Mesenteric fat pad (tissue), 1 donor: Measurements from ENCODE around the gene GNLY. TPM values are rescaled to one million over a fixed set of nuclear protein-coding genes. Genes with fewer than 3 reads are reported as not detected.
"Not testable (repeated sequence)": the region's sequence is repeated elsewhere in the genome, so short reads cannot be mapped to it uniquely, and the experiment has no call there.

Experiments used
- DNase-seq: peaks from one replicate; pipeline ENCODE4 v3.0.0-alpha.2; 2020; ENCODE audit warnings: low spot score
- long read RNA-seq: library from polyadenylated mRNA; unstranded; transcript quantifications from one replicate; pipeline ENCODE4 v2.0.0, GENCODE V29; 2020
- total RNA-seq: library from RNA; stranded (reverse); fragmentation: NEBNext Ultra II Directional; extraction: Animal tissue kit (Norgen Biotek cat#: 25700); gene quantifications from one replicate; pipeline ENCODE4 v1.2.1, GENCODE V29; 2021
- donor health status: DM: yes; HTN: yes; CAD: no.

GNLY gene
- total RNA-seq: 3.7 TPM
- long read RNA-seq, partial matches to known transcripts: 1 of 6 reads
- long read RNA-seq, other reads (novel, unspliced or antisense): 4 of 6 reads

DNA sequence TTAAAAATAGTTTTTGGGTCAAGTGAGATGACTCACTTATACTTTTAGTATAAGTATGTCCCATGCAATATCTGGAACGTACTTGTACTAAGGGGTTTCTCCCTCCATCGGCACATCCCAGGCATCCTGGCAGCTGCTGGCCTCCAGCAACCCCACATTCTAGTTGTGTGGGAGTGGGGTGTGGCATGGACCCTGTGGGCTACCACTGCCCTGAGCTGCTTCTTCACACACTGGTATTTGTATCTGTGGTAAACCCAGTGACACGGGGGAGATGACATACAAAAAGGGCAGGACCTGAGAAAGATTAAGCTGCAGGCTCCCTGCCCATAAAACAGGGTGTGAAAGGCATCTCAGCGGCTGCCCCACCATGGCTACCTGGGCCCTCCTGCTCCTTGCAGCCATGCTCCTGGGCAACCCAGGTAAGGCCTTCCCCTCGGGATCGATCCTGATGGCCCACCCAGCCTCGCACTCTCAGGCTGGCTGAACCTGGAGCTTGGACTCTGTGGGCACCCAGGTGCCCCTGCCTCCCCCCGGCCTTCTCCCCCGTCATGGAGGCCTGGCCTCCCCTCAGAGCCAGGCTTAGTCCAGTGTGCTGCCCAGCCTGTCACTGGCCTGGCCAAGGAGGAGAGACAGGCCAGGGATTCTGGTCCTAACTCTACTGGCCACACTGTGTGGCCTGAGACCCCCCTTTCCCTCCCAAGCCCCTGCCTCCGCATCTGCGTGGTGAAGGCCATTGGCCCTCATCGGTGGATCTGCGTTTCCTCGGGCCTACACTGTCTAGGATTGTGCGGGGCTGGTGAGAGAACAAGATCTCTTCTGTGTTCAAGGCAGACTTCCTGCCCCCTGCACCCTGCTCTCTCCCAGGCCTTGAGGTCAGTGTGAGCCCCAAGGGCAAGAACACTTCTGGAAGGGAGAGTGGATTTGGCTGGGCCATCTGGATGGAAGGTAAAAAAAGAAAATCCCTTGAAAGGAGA is at the start of gene GNLY:
Gene GNLY (plus strand): TSS at position 307 of the 974 bp plus-strand sequence. CDS start 61 bp downstream, at position 368.
- DNase-seq: peak; percentile 55

DNA sequence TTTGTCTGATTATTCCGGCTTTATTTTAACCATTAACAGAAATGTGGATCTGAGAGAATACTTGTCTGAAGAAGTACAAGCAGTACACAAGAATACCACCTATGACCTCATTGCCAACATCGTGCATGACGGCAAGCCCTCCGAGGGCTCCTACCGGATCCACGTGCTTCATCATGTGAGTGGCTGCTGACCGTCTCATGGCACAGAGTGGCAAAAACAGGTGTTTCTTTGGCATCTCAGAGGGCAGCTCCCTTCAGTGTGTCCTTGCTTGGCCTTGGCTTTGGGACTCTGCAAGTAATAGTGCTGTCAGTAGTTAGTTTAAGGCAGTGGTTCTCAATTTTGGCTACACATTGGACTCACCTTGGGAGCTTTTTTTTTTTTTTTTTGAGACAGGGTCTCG is 49.2 kb upstream of the GNLY start:
- DNase-seq: no peak

DNA sequence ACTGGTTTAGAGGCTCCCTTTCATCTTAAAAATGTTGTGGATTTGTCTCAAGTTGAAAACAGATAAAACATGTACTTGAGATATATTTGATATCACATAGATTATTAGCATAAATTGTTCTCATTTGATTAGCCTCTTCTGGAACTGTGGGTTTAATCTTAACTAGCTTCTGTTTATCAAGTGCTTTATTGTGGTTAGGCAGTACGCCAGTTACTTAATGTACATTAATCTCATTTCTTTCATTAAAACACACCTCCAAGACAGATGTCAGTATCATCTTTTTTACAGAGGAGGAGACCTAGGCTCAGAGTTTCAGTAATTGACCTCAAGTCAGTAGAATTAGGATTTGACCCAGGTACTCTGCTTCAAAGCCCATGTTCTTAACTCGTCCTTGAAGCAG is 48.0 kb upstream of the GNLY start:
- no peak for DNase-seq

DNA sequence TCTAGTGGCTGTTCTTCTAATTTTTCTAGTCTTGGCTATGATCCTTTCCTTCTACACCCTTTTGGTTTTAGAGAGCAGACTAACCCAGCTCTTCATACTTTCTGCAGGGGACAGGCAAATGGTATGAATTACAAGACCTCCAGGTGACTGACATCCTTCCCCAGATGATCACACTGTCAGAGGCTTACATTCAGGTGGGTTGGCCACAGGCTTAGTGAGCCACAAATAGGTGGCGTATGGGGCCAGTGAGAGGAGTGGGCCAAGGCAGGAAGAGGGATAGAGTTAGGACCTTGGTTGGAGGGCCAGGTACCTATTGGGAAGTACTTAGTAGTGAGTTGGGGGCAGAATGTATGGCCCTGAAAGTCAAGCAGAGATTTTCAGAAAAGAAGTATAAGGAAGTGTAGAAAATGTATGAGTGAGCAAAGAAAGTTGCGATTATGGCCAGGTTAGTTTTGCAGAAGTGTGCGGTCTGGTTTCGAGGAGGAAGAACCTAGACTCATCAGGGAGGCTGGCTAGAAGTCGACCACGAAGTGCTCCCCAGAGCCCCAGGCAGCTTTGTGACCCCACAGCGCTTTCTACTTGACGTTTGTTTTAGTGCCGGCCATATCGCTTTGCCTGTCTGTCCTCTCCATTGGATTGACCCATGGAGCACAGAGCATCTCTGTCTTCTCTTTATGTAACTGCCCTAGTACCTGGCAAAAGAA is 46.2 kb upstream of the GNLY start:
- no peak for DNase-seq

DNA sequence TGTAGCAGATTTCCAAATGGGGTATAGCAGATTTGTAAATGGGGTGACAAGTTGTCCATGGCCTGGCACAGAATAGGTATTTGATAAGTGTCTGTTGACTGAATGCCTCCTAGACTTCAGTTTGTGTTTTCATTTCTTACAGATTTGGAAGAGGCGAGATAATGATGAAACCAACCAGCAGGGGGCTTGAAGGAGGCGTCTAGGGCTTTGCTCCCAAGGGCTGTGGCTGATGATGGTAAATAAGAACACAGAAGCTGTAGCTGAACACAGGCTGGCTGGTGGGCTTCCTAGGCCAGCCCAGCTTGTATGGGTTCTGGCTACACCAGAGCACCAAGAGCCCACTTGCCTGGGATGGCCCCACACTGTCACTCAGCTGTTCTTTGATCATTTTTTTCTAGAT is 45.5 kb upstream of the GNLY start:
- no peak for DNase-seq

DNA sequence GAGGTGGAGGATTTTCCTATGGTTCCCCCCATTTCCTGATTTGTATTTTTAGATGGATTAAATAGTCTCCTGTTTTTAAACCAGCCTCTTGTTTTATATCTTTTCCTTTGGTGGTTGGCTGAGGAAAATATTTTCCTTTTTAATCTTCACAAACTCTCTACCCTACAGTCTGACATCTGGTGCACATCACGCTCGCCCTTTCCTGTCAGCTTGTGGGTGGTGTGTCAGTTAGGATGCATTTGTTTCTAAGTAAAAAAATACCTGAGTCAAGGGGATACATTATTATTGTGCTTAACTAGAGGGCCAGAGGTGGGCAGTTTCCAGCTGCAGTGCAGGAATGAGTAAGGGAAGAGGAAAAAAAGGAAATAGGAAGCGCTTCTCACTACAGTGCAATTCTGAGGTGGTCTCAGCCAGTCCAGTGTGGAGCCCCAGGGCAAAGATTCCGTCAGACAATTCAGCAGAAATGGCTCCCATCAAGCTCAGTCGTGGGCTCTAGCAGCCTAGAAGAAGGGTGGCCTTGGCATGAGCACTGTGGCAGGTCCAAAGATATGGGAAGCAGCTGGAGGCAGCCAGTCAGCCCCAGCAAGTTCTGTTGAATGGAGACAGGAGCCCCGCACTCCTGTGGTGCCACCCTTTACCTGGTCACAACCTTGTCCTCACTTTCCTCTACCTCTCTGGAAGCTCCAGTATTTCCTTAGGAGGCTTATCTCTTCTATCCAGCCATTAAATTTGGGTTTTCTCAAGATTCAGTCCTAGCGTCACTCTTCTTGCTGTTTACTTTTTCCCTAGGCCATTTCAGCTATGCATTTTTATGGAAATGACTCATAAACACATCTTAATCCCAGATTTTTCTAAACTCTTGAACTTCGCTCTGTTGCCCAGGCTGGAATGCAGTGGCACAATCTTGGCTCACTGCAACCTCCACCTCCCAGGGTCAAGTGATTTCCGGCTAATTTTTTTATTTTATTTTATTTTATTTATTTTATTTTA is 44.7 kb upstream of the GNLY start:
- DNase-seq: no peak

DNA sequence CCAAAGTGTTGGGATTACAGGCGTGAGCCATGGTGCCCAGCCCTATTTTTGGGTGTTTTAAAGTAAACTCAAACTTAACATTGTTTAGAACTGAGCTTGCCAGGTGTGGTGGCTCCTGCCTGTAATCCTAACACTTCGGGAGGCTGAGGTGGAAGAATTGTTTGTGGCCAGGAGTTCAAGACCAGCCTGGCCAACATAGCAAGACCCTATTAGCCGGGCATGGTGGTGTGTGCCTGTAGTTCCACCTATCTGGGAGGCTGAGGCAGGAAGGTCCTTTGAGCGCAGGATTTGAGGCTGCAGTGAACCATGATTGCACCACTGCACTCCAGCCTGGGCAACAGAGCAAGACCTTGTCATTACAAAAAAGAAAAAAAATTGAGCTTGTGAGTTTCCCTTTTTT is 43.7 kb upstream of the GNLY start:
- DNase-seq: no peak

DNA sequence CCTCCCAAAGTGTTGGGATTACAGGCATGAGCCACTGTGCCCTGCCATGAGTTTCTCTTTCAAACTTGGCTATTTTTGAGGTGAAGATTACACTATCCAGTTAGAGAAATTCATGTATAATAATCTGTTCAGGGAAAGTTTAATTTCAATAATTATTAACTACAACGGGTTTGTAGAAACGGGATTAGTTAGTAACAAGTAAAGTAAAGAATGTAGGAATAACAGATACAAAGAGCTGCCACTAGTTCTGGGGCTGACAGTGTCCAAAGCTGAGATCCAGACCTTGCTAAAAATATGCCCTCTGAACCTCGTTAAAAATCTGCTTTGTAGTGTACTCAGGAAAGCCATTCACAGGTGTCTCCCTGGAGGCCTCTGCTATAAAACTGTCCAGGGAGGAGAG is 43.1 kb upstream of the GNLY start:
- DNase-seq: no peak

DNA sequence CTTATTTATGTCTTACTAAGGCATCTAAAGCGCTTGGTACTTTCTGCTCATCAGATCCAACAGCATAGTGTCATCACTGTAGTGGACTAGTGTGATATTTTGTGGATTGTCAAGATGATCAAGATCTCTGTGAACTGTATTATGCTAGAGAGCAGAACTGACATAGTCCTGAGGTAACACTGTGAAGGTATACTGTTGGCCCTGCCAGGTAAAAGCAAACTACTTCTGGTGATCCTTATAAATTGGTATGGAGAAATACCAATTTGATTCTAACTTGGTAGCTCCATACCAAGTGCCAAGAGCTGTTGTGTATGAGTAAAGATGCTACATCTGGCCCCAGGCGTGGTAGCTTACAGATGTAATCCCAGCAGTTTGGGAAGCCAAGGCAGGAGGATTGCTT is 42.1 kb upstream of the GNLY start:
- DNase-seq: no peak

DNA sequence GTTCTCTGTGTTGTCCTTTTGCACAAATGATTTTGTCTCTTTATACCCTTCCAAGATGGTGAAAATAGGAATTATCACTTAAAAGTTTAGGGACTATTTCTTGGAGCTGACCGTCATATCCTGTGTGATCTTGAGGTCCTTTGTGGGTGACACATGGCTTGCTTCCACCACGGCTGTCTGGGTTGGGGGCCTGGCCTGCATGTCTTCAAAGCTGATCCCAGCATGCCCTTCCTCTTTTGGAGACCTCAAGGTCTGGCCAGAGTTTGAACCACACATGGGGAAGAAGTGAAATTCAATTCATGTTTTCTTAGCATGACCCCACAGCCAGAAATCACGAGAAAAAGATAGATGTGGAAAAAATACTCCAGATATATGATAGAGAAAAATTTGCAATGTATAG is 40.2 kb upstream of the GNLY start:
- DNase-seq: no peak

DNA sequence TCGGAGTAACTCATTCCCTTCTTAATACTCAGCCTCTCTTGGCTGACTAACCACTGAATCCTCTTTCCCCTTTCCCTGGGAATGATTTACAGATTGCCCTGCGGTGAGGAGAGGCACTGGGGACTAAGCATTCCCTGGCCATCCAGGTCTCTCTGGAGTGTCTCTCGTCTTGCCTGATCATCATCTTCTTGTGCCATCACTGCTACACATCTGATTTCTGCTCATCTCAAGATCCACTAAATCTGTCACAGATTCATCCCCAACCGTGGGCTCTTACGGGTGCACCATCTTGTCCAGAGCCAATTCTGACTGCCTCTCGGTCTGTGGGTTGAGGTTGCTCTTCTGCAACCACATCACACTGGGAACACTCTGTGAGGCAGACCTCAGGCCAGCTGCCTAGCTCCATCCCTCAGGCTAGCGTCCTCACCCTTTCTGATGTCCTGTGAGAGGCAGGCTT is 38.2 kb upstream of the GNLY start:
- no peak for DNase-seq

DNA sequence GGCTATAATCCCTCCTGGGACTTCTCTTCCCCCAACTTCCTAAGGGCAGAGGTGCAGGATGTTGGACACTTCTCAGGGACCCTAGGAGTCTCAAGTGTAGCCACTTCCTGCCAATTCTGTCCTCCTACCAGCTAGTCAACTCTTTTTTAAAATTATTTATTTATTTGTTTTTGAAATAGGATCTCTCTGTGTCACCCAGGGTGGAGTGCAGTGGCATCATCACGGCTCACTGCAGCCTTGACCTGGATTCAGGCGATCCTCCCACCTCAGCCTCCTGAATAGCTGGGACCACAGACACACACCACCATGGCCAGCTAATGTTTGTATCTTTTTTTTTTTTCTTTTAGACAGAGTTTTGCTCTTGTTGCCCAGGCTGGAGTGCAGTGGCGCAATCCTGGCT is 37.7 kb upstream of the GNLY start:
- no peak for DNase-seq

DNA sequence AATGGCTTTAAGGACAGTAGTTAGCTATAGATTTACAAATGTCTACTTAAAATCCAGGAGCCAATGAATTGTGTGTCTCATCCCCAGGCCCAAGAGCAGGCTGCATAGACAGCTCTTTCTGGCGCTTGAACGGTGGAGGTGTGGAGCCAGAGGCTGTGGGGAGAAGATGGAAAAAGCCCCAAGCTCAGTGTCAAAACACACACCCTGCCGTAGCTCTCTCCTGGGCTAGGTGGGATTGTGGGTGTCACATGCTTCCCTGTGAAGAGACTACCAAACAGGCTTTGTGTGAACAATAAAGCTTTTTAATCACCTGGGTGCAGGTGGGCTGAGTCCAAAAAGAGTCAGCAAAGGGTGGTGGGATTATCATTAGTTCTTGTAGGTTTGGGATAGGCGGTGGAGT is 36.8 kb upstream of the GNLY start:
- not testable (repeated sequence) for DNase-seq

DNA sequence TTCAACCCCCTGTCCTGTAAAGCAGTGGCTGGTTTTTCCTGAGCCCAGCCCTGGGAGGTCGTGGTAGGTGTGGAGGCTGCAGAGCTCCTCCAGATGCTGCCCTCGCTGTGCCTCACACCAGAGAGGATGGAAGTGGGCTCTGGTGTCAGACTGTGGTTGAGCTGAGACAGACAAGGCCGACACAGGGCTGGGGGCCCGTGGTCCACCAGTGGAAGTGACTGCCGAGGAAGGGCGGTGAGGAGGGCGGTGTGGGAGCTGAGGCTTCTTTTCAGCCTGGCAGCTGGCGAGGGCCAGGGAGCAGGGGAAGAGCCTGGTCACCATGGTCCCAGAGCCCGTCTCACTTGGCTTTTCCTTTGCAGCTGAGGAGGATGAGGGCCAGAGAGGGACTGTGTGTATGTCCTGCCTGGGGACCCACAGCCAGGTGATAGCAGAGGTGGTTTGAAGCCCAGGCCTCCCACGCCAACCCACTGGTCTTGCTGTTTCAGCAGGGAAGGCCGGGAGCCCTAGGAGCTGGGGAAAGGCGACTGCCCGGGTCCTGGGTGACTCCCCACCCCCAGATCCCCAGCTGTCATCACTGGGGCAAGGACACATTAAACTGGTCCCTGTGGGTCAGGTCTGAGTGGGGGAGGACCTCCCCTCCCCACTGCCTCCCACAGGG is 34.7 kb upstream of the GNLY start:
- DNase-seq: no peak

DNA sequence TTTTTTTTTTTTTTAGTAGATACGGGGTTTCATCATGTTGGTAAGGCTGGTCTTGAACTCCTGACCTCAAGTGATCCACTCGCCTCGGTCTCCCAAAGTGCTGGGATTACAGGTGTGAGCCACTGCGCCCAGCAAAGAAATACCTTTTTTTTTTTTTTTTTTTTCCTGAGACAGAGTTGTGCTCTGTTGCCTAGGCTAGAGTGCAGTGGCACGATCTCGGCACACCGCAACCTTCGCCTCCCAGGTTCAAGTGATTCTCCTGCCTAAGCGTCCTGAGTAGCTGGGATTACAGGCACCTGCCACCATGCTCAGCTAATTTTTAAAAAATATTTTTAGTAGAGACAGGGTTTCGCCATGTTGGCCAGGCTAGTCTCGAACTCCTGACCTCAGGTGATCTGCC is 33.9 kb upstream of the GNLY start:
- DNase-seq: not testable (repeated sequence)

DNA sequence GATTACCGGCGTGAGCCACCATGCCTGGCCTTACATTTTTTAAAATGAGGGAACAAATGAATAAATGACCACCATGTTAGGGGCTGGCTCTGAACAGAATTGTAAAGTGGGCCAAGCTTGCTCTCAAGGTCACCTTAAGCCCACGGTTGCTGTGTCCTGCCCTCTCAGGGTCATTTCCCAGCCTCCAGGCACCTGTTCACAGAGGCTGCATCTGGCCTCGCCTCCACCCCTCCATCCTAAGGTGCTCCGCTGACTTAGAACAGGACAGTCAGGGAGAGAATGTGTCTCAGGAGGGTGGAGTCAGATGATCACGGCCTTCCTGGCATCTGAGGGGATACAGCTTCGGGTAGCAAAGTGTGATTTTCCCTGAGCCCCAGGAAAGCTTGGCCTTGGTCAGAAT is 33.4 kb upstream of the GNLY start:
- no peak for DNase-seq

DNA sequence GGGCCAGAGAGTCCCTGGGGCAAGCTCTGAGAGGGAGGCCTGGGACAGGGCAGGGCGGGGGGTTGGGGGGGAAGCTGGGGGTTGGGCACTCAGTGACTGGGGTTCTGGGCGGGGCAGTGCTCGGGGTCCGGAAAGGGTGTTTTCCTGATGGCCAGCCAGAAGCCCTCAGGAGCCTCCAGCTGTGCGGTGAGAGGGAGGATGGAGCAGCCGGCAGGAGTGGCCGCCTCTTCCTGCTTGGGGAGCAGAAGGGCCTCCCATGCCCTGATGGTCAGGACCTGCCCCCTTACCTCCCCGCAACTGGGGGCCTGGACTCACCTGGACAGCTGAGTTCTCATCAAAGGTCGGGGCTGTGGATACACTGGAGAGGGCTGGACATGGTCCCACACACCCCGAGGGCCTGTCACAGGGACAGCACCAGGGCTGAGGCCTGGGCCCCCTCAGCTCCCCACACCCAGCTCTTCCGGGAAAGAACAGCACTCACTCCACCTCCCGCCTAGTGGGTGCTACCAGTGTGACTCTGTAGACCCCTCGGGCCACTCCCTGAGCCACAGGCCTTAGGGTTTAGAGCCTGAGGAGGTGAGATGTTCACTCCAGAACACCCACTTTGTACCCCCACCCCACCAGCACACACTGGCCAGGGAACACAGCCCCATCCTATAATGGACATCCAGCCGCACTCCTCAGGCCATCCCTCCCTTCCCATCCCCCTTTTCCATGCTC is 32.9 kb upstream of the GNLY start:
- no peak for DNase-seq

DNA sequence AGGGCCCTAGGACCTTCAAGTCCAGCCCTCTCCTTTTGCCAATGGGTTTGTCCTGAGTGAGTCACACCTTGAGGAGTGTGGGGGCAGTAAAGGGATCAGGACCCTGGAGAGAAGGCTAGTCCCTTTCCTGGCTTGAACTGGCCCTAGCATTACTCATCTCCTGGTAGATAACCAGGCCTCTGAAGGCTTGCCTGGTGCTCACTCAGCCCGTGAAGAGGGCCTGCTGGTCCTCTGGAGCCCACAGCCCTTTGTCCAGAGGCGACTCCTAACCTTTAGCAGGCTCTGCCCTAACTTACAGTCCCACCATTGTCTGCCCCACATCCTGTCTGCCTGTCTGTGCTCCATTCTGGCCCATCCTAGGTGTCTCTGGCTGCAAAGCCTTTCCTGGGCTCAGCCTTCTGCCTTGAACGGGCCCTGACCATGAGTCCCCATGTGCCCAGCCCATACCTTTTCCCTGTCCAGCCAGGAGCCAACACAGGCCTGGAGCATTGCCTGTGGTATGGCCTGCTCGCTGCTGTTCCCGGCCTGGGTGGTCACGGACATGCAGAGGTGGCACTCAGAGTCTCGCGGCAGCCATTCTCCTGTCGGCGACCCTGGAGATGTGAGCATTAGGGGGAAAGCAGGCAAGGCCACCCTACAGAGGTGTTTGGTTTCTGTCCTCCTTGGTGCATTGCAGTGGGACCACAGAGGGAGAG is 31.1 kb upstream of the GNLY start:
- DNase-seq: no peak
